H9 (cell line): ENCODE results near the gene OR8B2. TPM values are rescaled to one million over a fixed set of nuclear protein-coding genes. Genes with fewer than 3 reads are reported as not detected.

ENCODE experiments used
- DNase-seq: peaks from one replicate; pipeline ENCODE4 v3.0.0-alpha.2; 2017
- H2AFZ ChIP-seq: one replicate; pipeline ENCODE4 v1.6.1; 2013; ENCODE audit warnings: mild to moderate bottlenecking, low read length, control low read depth, moderate library complexity
- H2AK5ac ChIP-seq: 2 replicates; pipeline ENCODE4 v1.6.1; 2013; ENCODE audit warnings: low read length, control low read depth, mixed read lengths; ENCODE audit not compliant: insufficient read length
- H2BK120ac ChIP-seq: one replicate; pipeline ENCODE4 v1.6.1; 2013; ENCODE audit warnings: low read depth, mild to moderate bottlenecking, low read length, control low read depth, inconsistent platforms; ENCODE audit not compliant: poor library complexity, severe bottlenecking
- H2BK12ac ChIP-seq: 2 replicates; pipeline ENCODE4 v1.6.1; 2013; ENCODE audit warnings: low read length, control low read depth, mixed read lengths, low read depth; ENCODE audit not compliant: insufficient read length
- H2BK15ac ChIP-seq: 2 replicates; pipeline ENCODE4 v1.6.1; 2013; ENCODE audit warnings: low read depth, low read length, control low read depth
- H2BK20ac ChIP-seq: one replicate; pipeline ENCODE4 v1.6.1; 2013; ENCODE audit warnings: low read depth, mild to moderate bottlenecking, low read length, control low read depth, inconsistent platforms; ENCODE audit not compliant: poor library complexity, severe bottlenecking
- H2BK5ac ChIP-seq: 2 replicates; pipeline ENCODE4 v1.6.1; 2013; ENCODE audit warnings: low read length, control low read depth, mixed read lengths; ENCODE audit not compliant: insufficient read length
- H3K14ac ChIP-seq: 2 replicates; pipeline ENCODE4 v1.6.1; 2013; ENCODE audit warnings: low read length, control low read depth; ENCODE audit not compliant: insufficient read depth
- H3K18ac ChIP-seq: 2 replicates; pipeline ENCODE4 v1.6.1; 2013; ENCODE audit warnings: low read depth, mild to moderate bottlenecking, mixed read lengths, low read length, control low read depth; ENCODE audit not compliant: insufficient read length
- H3K23ac ChIP-seq: 2 replicates; pipeline ENCODE4 v1.6.1; 2013; ENCODE audit warnings: low read length, control low read depth, mixed read lengths, low read depth; ENCODE audit not compliant: insufficient read length
- H3K23me2 ChIP-seq: 2 replicates; pipeline ENCODE4 v1.6.1; 2013; ENCODE audit warnings: low read depth, mild to moderate bottlenecking, mixed read lengths, low read length, control low read depth; ENCODE audit not compliant: insufficient read length, poor library complexity, severe bottlenecking
- H3K27ac ChIP-seq: 2 replicates; pipeline ENCODE4 v1.5.1; 2013; ENCODE audit warnings: low read length, control low read depth, mixed read lengths, low read depth; ENCODE audit not compliant: insufficient read length
- H3K27me3 ChIP-seq: 2 replicates; pipeline ENCODE4 v1.6.1; 2013; ENCODE audit warnings: low read length, control low read depth, inconsistent platforms; ENCODE audit not compliant: insufficient read depth
- H3K4ac ChIP-seq: 2 replicates; pipeline ENCODE4 v1.6.1; 2013; ENCODE audit warnings: low read depth, mild to moderate bottlenecking, control low read depth, inconsistent platforms, low read length, moderate library complexity
- H3K4me1 ChIP-seq: 2 replicates; pipeline ENCODE4 v1.6.1; 2013; ENCODE audit warnings: low read length, control low read depth, inconsistent platforms; ENCODE audit not compliant: insufficient read depth
- H3K4me2 ChIP-seq: 2 replicates; pipeline ENCODE4 v1.6.1; 2013; ENCODE audit warnings: low read length, control low read depth, mixed read lengths; ENCODE audit not compliant: insufficient read length, insufficient read depth
- H3K56ac ChIP-seq: 2 replicates; pipeline ENCODE4 v1.6.1; 2013; ENCODE audit warnings: low read depth, mild to moderate bottlenecking, mixed read lengths, low read length, control low read depth; ENCODE audit not compliant: insufficient read length
- H3K79me1 ChIP-seq: 2 replicates; pipeline ENCODE4 v1.6.1; 2013; ENCODE audit warnings: low read depth, mild to moderate bottlenecking, moderate library complexity, low read length, control low read depth, inconsistent platforms; ENCODE audit not compliant: insufficient read depth, poor library complexity, severe bottlenecking
- H3K79me2 ChIP-seq: 2 replicates; pipeline ENCODE4 v1.6.1; 2013; ENCODE audit warnings: low read length, control low read depth, inconsistent platforms; ENCODE audit not compliant: insufficient read depth
- H3K9ac ChIP-seq: 2 replicates; pipeline ENCODE4 v1.6.1; 2013; ENCODE audit warnings: low read length, control low read depth, mixed read lengths; ENCODE audit not compliant: insufficient read length; ENCODE audit errors: extremely low read depth
- H3K9me3 ChIP-seq: one replicate; pipeline ENCODE4 v1.6.1; 2013; ENCODE audit warnings: low read depth, low read length, inconsistent platforms; ENCODE audit not compliant: control insufficient read depth
- H3T11ph ChIP-seq: one replicate; pipeline ENCODE4 v1.6.1; 2013; ENCODE audit warnings: mild to moderate bottlenecking, low read length, control low read depth, inconsistent platforms
- H4K20me1 ChIP-seq: one replicate; pipeline ENCODE4 v1.6.1; 2013; ENCODE audit not compliant: control insufficient read depth, insufficient read length, insufficient read depth
- H4K5ac ChIP-seq: 2 replicates; pipeline ENCODE4 v1.6.1; 2013; ENCODE audit warnings: low read depth, mild to moderate bottlenecking, mixed read lengths, low read length, control low read depth; ENCODE audit not compliant: insufficient read length
- H4K8ac ChIP-seq: replicated peaks from 2 replicates; pipeline ENCODE4 v1.6.1; 2013; ENCODE audit warnings: low read length, control low read depth, mixed read lengths, low read depth; ENCODE audit not compliant: insufficient read length
- H4K91ac ChIP-seq: 2 replicates; pipeline ENCODE4 v1.6.1; 2013; ENCODE audit warnings: low read depth, mild to moderate bottlenecking, moderate library complexity, mixed read lengths, low read length, control low read depth; ENCODE audit not compliant: insufficient read length
- H3K27ac Mint-ChIP-seq, 3 experiments: 2 replicates in 2 of 3; 3 replicates in 1 of 3; pipeline ENCODE4 v1.8.0; 2020 to 2021; ENCODE audit warnings: mixed read lengths in 3 of 3, mild to moderate bottlenecking in 1 of 3, moderate library complexity in 1 of 3
- H3K27me3 Mint-ChIP-seq: 2 replicates; pipeline ENCODE4 v1.8.0; 2021; ENCODE audit warnings: low read depth, mild to moderate bottlenecking, moderate library complexity, mixed read lengths
- H3K36me3 Mint-ChIP-seq, 3 experiments: 2 replicates in 2 of 3; 3 replicates in 1 of 3; pipeline ENCODE4 v1.8.0; 2020 to 2021; ENCODE audit warnings: low read depth in 3 of 3, mixed read lengths in 3 of 3; ENCODE audit not compliant: insufficient read depth in 1 of 3
- H3K4me1 Mint-ChIP-seq, 2 experiments: 2 replicates each; pipeline ENCODE4 v1.8.0; 2020; ENCODE audit warnings: mixed read lengths in 2 of 2
- H3K4me3 Mint-ChIP-seq, 2 experiments: 2 replicates in 1 of 2; 3 replicates in 1 of 2; pipeline ENCODE4 v1.8.0; 2020 to 2021; ENCODE audit warnings: mild to moderate bottlenecking in 2 of 2, mixed read lengths in 2 of 2, moderate library complexity in 1 of 2
- H3K9me3 Mint-ChIP-seq, 2 experiments: 2 replicates in 1 of 2; 3 replicates in 1 of 2; pipeline ENCODE4 v1.8.0; 2020; ENCODE audit warnings: mild to moderate bottlenecking in 2 of 2, mixed read lengths in 2 of 2, moderate library complexity in 1 of 2
- CTCF ChIP-seq: fragments of 200-600 bp; sonication (generic); conservative IDR thresholded peaks from 3 replicates; pipeline ENCODE4 v1.8.0; 2021; ENCODE audit warnings: antibody characterized with exemption, mild to moderate bottlenecking
- WGBS: extraction: QIAGEN DNeasy Blood & Tissue Kit; methylation state at CpG from one replicate; pipeline ENCODE4 v1.1.7; 2013; ENCODE audit warnings: missing lambda C conversion rate, low lambda C conversion rate, mixed read lengths; ENCODE audit not compliant: insufficient read length; ENCODE audit errors: extremely low coverage; 5-methylcytosine and 5-hydroxymethylcytosine counted together
- total RNA-seq: library from RNA; stranded (reverse); gene quantifications from 2 replicates; pipeline ENCODE4 v1.2.1, GENCODE V29; 2021

Gene OR8B2
- total RNA-seq, 1 experiment from 2014 or later: not detected

GRCh38 chr11:124402326-124402922, 18.1 kb upstream of the OR8B2 start:
- no peak overlapping the region for H3K23ac ChIP-seq
- no peak overlapping the region for H3K4me2 ChIP-seq
- peak; percentile 64 for DNase-seq
- H3K4ac ChIP-seq: no peak overlapping the region
- no peaks in the 10 kb centered on the region for H3K4me1 ChIP-seq
- H4K8ac ChIP-seq: no peak overlapping the region
- Mint-ChIP-seq H3K4me1 (peaks cover 2% of the 10 kb centered on the region in 2 experiments; a peak in 2 of 4 replicates), H3K9me3 (peaks cover 6 to 8% of the 10 kb centered on the region in 2 experiments), H3K4me3 (no peak overlapping the region), H3K27me3 (peaks cover 1% of the 10 kb centered on the region), H3K27ac (no peak overlapping the region), H3K36me3 (peaks cover 0 to 9% (median 4%) of the 10 kb centered on the region in 3 experiments; a peak in 5 of 7 replicates)
- no peak overlapping the region for H2AK5ac ChIP-seq
- no CpG with 5 or more reads among the region's 8 CpGs for WGBS
- H3K79me2 ChIP-seq: no peaks in the 10 kb centered on the region
- H4K20me1 ChIP-seq: no peaks in the 10 kb centered on the region
- no peak overlapping the region for H2AFZ ChIP-seq
- H2BK20ac ChIP-seq: no peak overlapping the region
- no peak overlapping the region for H4K91ac ChIP-seq
- H3K56ac ChIP-seq: no peak overlapping the region
- no peaks in the 10 kb centered on the region for H3K79me1 ChIP-seq
- no peaks in the 10 kb centered on the region for H3K27me3 ChIP-seq
- no peak overlapping the region for H2BK12ac ChIP-seq
- H3T11ph ChIP-seq: no peak overlapping the region
- H3K9me3 ChIP-seq: no peaks in the 10 kb centered on the region
- H3K9ac ChIP-seq: no peak overlapping the region
- no peaks in the 10 kb centered on the region for H3K23me2 ChIP-seq
- H4K5ac ChIP-seq: no peak overlapping the region
- no peak overlapping the region for H2BK15ac ChIP-seq
- H2BK5ac ChIP-seq: no peak overlapping the region
- no peak overlapping the region for H2BK120ac ChIP-seq
- peak; percentile 85 for TF ChIP-seq CTCF
- no peak overlapping the region for H3K18ac ChIP-seq
- H3K14ac ChIP-seq: no peak overlapping the region
- H3K27ac ChIP-seq: no peak overlapping the region
